ENCODE measurements around the gene OLR1. TPM values are rescaled to one million over a fixed set of nuclear protein-coding genes. Genes with fewer than 3 reads are reported as not detected.

The OLR1 gene
- total and polyA plus RNA-seq, 2 donors (not counting 3 experiments of a cell fraction or from before 2014, with no cell fraction given): not detected

DNA sequence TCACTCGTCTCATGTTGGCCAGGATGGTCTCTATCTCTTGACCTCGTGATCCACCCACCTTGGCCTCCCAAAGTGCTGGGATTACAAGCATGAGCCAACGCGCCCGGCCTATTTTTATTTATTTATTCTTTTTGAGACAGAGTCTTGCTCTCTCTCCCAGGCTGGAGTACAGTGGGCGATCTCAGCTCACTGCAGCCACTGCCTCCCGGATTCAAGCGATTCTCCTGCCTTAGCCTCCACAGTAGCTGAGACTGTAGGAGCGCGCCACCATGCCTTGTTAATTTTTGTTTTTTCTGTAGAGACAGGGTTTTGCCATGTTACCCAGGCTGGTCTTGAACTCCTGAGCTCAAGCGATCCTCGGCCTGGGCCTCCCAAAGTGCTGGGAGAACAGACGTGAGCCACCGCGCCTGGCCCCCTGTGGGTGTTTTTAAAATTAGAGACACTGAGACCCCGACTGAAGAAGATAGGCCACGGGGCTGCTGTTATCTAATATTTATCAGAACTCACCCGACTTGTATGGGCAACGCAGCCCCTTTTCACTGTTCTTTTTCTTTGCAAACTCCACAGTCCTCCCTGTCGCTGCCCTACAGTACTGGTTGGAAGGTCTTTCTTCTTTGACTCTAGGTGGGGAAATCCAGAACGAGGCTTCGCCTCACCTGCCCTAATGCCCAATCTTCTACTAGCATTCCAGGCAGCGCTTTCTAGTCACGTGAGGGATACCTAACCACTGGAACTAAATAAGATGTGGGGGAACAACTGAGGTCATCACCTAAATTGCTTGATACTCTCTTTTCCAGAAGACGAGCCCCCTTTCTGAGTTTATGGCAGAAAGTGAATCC lies 39.4 kb upstream of the OLR1 start:
- peaks cover 15% of the 10 kb centered on the region for H3K4me1 ChIP-seq (ENCODE audit: control insufficient read depth, extremely low read depth, insufficient read depth, low read length)
- dilution Hi-C loops (cut with MboI; ENCODE audit: extremely low pct_ligation_motif_present, low sequenced_read_pairs): no loop called here
- H2AFZ ChIP-seq (ENCODE audit: low read depth, low read length): no peak overlapping the region
- H3K27me3 ChIP-seq (ENCODE audit: control insufficient read depth in 2 of 2, insufficient read depth in 2 of 2, low read length in 2 of 2): no peaks in the 10 kb centered on the region
- intact Hi-C loops (cut with micrococcal nuclease): loop anchor here (5.0 kb wide), 2 partner anchors 194 to 461 kb away; partner anchors contain the start of gene STYK1
- FAIRE-seq (no peak), DNase-seq (ENCODE audit: low read depth, low spot score) (no peak)
- CTCF ChIA-PET: interaction anchor here (1.9 kb wide), 1 partner anchor 58 kb away, joined by 5 read pairs; no protein-coding TSS in a partner anchor
- BruUV-seq (replicated peaks): no TSS peak
- TF ChIP-seq, protein P1, sequence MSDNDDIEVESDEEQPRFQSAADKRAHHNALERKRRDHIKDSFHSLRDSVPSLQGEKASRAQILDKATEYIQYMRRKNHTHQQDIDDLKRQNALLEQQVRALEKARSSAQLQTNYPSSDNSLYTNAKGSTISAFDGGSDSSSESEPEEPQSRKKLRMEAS (IDR thresholded peaks at IDR 0.05; ENCODE audit: insufficient read depth, insufficient read length): no peak
- no peak for TF ChIP-seq POLR2A (IDR thresholded peaks at IDR 0.05; ENCODE audit: low read depth, low read length)
- no peaks in the 10 kb centered on the region for H3K9me3 ChIP-seq (replicated peaks; ENCODE audit: control insufficient read depth, insufficient read depth, low read length)
- no peaks in the 10 kb centered on the region for H3K36me3 ChIP-seq (ENCODE audit: control insufficient read depth in 2 of 2, extremely low read depth in 1 of 2, insufficient read depth in 2 of 2, low read length in 2 of 2)
- peak overlapping the region; percentile 34 for H3K9ac ChIP-seq (replicated peaks; ENCODE audit: extremely low read depth, insufficient read depth, low read length)
- H3K79me2 ChIP-seq (ENCODE audit: control insufficient read depth, insufficient read depth, low read length): peaks cover 34% of the 10 kb centered on the region
- H3K27ac ChIP-seq (ENCODE audit: insufficient read depth, low read depth, low read length): peak overlapping the region; percentile 96
- no peaks in the 10 kb centered on the region for H4K20me1 ChIP-seq (replicated peaks; ENCODE audit: control insufficient read depth, extremely low read depth, insufficient read depth, low read length)
- no peak overlapping the region for H3K4me3 ChIP-seq (replicated peaks in 1 of 3; ENCODE audit: insufficient read depth in 1 of 3, low read depth in 1 of 3, low read length in 3 of 3)
- POLR2A ChIA-PET: interaction anchor here (0.7 kb wide), 1 partner anchor 133 kb away, joined by 4 read pairs; no protein-coding TSS in a partner anchor
- no peak overlapping the region for H3K4me2 ChIP-seq (ENCODE audit: insufficient read depth, low read length)
- no peaks in the 10 kb centered on the region for H3K9me1 ChIP-seq (replicated peaks; ENCODE audit: control insufficient read depth, extremely low read depth, insufficient read depth, low read length)

DNA sequence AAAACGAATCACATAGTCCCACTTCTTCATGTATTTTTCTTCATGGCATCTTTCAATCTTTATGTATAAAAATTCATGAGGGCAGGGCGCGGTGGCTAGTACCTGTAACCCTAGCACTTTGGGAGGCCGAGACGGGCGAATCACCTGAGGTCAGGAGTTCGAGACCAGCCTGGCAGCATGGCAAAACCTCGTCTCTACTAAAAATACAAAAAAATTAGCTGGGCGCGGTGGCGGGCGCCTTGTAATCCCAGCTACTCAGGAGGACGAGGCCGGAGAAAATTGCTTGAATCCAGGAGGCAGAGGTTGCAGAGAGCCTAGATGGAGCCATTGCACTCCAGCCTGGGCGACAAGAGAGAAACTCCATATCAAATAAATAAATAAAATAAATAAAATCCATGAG lies 38.3 kb upstream of the OLR1 start:
- Histone ChIP-seq H3K4me1 (ENCODE audit: control insufficient read depth, extremely low read depth, insufficient read depth, low read length) (peaks cover 11% of the 10 kb centered on the region), H3K27me3 (ENCODE audit: control insufficient read depth in 2 of 2, insufficient read depth in 2 of 2, low read length in 2 of 2) (no peaks in the 10 kb centered on the region), H4K20me1 (replicated peaks; ENCODE audit: control insufficient read depth, extremely low read depth, insufficient read depth, low read length) (no peaks in the 10 kb centered on the region), H3K9me1 (replicated peaks; ENCODE audit: control insufficient read depth, extremely low read depth, insufficient read depth, low read length) (no peaks in the 10 kb centered on the region), H3K9me3 (replicated peaks; ENCODE audit: control insufficient read depth, insufficient read depth, low read length) (no peaks in the 10 kb centered on the region), H2AFZ (ENCODE audit: low read depth, low read length) (no peak overlapping the region), H3K9ac (replicated peaks; ENCODE audit: extremely low read depth, insufficient read depth, low read length) (no peak overlapping the region), H3K27ac (ENCODE audit: insufficient read depth, low read depth, low read length) (no peak overlapping the region), H3K4me3 (replicated peaks in 1 of 3; ENCODE audit: insufficient read depth in 1 of 3, low read depth in 1 of 3, low read length in 3 of 3) (no peak overlapping the region), H3K79me2 (ENCODE audit: control insufficient read depth, insufficient read depth, low read length) (peaks cover 24% of the 10 kb centered on the region), H3K4me2 (ENCODE audit: insufficient read depth, low read length) (no peak overlapping the region), H3K36me3 (ENCODE audit: control insufficient read depth in 2 of 2, extremely low read depth in 1 of 2, insufficient read depth in 2 of 2, low read length in 2 of 2) (no peaks in the 10 kb centered on the region)
- no TSS peak for BruUV-seq (replicated peaks)
- ChIA-PET CTCF (interaction anchor here (1.0 to 1.9 kb wide), 2 partner anchors 57 to 561 kb away, joined by 3 to 5 read pairs; no protein-coding TSS in a partner anchor), POLR2A (no interaction called here)
- dilution Hi-C loops (cut with MboI; ENCODE audit: extremely low pct_ligation_motif_present, low sequenced_read_pairs) (no loop called here), intact Hi-C loops (cut with micrococcal nuclease) (loop anchor here (5.0 kb wide), 2 partner anchors 193 to 462 kb away; partner anchors contain the start of gene STYK1)
- FAIRE-seq (no peak), DNase-seq (ENCODE audit: low read depth, low spot score) (no peak)
- no peak for TF ChIP-seq POLR2A (IDR thresholded peaks at IDR 0.05; ENCODE audit: low read depth, low read length)
- TF ChIP-seq JUN (IDR thresholded peaks at IDR 0.05; ENCODE audit: borderline replicate concordance, insufficient read depth, insufficient read length, low read depth): no peak
- TF ChIP-seq POLR2AphosphoS5 (IDR thresholded peaks at IDR 0.05; ENCODE audit: insufficient read depth, low read depth, low read length): no peak
- TF ChIP-seq, protein P2, sequence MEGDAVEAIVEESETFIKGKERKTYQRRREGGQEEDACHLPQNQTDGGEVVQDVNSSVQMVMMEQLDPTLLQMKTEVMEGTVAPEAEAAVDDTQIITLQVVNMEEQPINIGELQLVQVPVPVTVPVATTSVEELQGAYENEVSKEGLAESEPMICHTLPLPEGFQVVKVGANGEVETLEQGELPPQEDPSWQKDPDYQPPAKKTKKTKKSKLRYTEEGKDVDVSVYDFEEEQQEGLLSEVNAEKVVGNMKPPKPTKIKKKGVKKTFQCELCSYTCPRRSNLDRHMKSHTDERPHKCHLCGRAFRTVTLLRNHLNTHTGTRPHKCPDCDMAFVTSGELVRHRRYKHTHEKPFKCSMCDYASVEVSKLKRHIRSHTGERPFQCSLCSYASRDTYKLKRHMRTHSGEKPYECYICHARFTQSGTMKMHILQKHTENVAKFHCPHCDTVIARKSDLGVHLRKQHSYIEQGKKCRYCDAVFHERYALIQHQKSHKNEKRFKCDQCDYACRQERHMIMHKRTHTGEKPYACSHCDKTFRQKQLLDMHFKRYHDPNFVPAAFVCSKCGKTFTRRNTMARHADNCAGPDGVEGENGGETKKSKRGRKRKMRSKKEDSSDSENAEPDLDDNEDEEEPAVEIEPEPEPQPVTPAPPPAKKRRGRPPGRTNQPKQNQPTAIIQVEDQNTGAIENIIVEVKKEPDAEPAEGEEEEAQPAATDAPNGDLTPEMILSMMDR (IDR thresholded peaks at IDR 0.05; ENCODE audit: extremely low read depth in 1 of 2, insufficient read depth in 1 of 2, low read depth in 1 of 2, low read length in 2 of 2): no peak
- no peak for TF ChIP-seq GATA2 (IDR thresholded peaks at IDR 0.05; ENCODE audit: insufficient read depth, insufficient read length, low read depth, low read length)
- TF ChIP-seq FOS (IDR thresholded peaks at IDR 0.05; ENCODE audit: borderline replicate concordance, insufficient read depth, low read length): no peak
- TF ChIP-seq MYC (IDR thresholded peaks at IDR 0.05; ENCODE audit: low read depth, low read length): no peak
- TF ChIP-seq, protein P1 (IDR thresholded peaks at IDR 0.05; ENCODE audit: insufficient read depth, insufficient read length): no peak
- TF ChIP-seq EZH2 (IDR thresholded peaks at IDR 0.05; ENCODE audit: borderline replicate concordance, low read depth, low read length, severe bottlenecking): no peak

Data from endothelial cell of umbilical vein (primary cell).